ENCODE data around the gene CTNNB1. TPM values are rescaled to one million over a fixed set of nuclear protein-coding genes. Genes with fewer than 3 reads are reported as not detected.

CTNNB1 gene
- total RNA-seq, 2 donors from 2014 or later: 169 to 207 TPM

- peak in 1 of 2 donors; percentile 53 for ATAC-seq
- intact Hi-C loops (cut with DNase I): loop anchor here in 1 of 2 donors (10.0 kb wide), 1 partner anchor 334 kb away; no protein-coding TSS in a partner anchor
- peak; percentile 26 for DNase-seq
Measured at GRCh38 chr3:41208507-41209220, 9.4 kb downstream of the CTNNB1 start.

- ATAC-seq (no peak), DNase-seq (no peak)
- intact Hi-C loops (cut with DNase I): loop anchor here in 1 of 2 donors (10.0 kb wide), 1 partner anchor 335 kb away; no protein-coding TSS in a partner anchor
Measured at GRCh38 chr3:41209646-41210045, 10.3 kb downstream of the CTNNB1 start.

- ATAC-seq (no peak), DNase-seq (no peak)
- intact Hi-C loops (cut with DNase I): no loop called here
Measured at GRCh38 chr3:41210966-41211365, 11.7 kb downstream of the CTNNB1 start.

GRCh38 chr3:41212088-41212487, 12.8 kb downstream of the CTNNB1 start:
- ATAC-seq: no peak
- no peak for DNase-seq
- intact Hi-C loops (cut with DNase I): no loop called here

GRCh38 chr3:41213588-41213987, 14.3 kb downstream of the CTNNB1 start:
- ATAC-seq (no peak), DNase-seq (no peak)
- intact Hi-C loops (cut with DNase I): no loop called here

- ATAC-seq: no peak
- intact Hi-C loops (cut with DNase I): no loop called here
- no peak for DNase-seq
Measured at GRCh38 chr3:41216422-41216821, 17.1 kb downstream of the CTNNB1 start.

GRCh38 chr3:41216993-41217392, 17.7 kb downstream of the CTNNB1 start:
- intact Hi-C loops (cut with DNase I): no loop called here
- ATAC-seq (no peak), DNase-seq (no peak)

GRCh38 chr3:41219424-41219823, 20.1 kb downstream of the CTNNB1 start:
- intact Hi-C loops (cut with DNase I): no loop called here
- no peak for ATAC-seq
- DNase-seq: no peak

GRCh38 chr3:41220906-41221677, 21.8 kb downstream of the CTNNB1 start:
- intact Hi-C loops (cut with DNase I): no loop called here
- no peak for ATAC-seq

GRCh38 chr3:41222012-41222411, 22.7 kb downstream of the CTNNB1 start:
- ATAC-seq: no peak
- DNase-seq: no peak
- intact Hi-C loops (cut with DNase I): no loop called here

More at GRCh38 chr3:41220906-41221677, 21.8 kb downstream of the CTNNB1 start:
- DNase-seq: no peak

- ATAC-seq (no peak), DNase-seq (no peak)
- intact Hi-C loops (cut with DNase I): no loop called here
Measured at GRCh38 chr3:41222501-41222900, 23.2 kb downstream of the CTNNB1 start.

GRCh38 chr3:41223078-41223477, 23.8 kb downstream of the CTNNB1 start:
- ATAC-seq: no peak
- intact Hi-C loops (cut with DNase I): no loop called here
- DNase-seq: no peak

- no peak for ATAC-seq
- intact Hi-C loops (cut with DNase I): no loop called here
- no peak for DNase-seq
Measured at GRCh38 chr3:41223691-41224090, 24.4 kb downstream of the CTNNB1 start.

- DNase-seq (no peak), ATAC-seq (peak; percentile 94 to 97)
- intact Hi-C loops (cut with DNase I): no loop called here
Measured at GRCh38 chr3:41224120-41224806, 25.0 kb downstream of the CTNNB1 start.

- no peak for ATAC-seq
- intact Hi-C loops (cut with DNase I): no loop called here
- DNase-seq: no peak
Measured at GRCh38 chr3:41234823-41235721, 35.8 kb downstream of the CTNNB1 start.

- intact Hi-C loops (cut with DNase I): no loop called here
- ATAC-seq (no peak), DNase-seq (no peak)
Measured at GRCh38 chr3:41236228-41236627, 36.9 kb downstream of the CTNNB1 start.

- no peak for DNase-seq
- intact Hi-C loops (cut with DNase I): no loop called here
- ATAC-seq: no peak
Measured at GRCh38 chr3:41237907-41238306, 38.6 kb downstream of the CTNNB1 start.

GRCh38 chr3:41239587-41239986, 40.3 kb downstream of the CTNNB1 start:
- DNase-seq: no peak
- ATAC-seq: no peak
- intact Hi-C loops (cut with DNase I): no loop called here

GRCh38 chr3:41241161-41241560, 41.9 kb downstream of the CTNNB1 start:
- no peak for DNase-seq
- intact Hi-C loops (cut with DNase I): no loop called here
- no peak for ATAC-seq

Measured in left cardiac atrium (tissue), 4 donors.